Sigmoid colon (tissue), 7 donors: ENCODE data around the gene ANKH. TPM values are rescaled to one million over a fixed set of nuclear protein-coding genes. Genes with fewer than 3 reads are reported as not detected.

Source experiments
- DNase-seq: peaks from one replicate; pipeline ENCODE4 v3.0.0-alpha.2; 2019
- H3K27ac ChIP-seq, 4 donors: fragments of 200-600 bp; sonication (generic); one replicate each; pipeline ENCODE4 v1.5.1; 2016 to 2019; ENCODE audit warnings: mild to moderate bottlenecking in 1 of 4
- H3K27me3 ChIP-seq, 3 donors: fragments of 200-600 bp; sonication (generic); one replicate each; pipeline ENCODE4 v1.5.1; 2019; ENCODE audit warnings: mild to moderate bottlenecking in 1 of 3
- H3K36me3 ChIP-seq, 4 donors: fragments of 200-600 bp; sonication (generic); one replicate each; pipeline ENCODE4 v1.5.1; 2016 to 2019
- H3K4me1 ChIP-seq, 4 donors: fragments of 200-600 bp; sonication (generic); one replicate each; pipeline ENCODE4 v1.5.1; 2017 to 2019
- H3K4me3 ChIP-seq, 4 donors: fragments of 200-600 bp; sonication (generic); one replicate each; pipeline ENCODE4 v1.5.1; 2017 to 2019; ENCODE audit warnings: mild to moderate bottlenecking in 2 of 4, moderate library complexity in 1 of 4
- H3K9me3 ChIP-seq, 4 donors: fragments of 200-600 bp in 3 of 4; sonication (generic) in 3 of 4; one replicate each; pipeline versions ENCODE4 v1.5.1 to v1.6.1; 2013 to 2019
- EP300 ChIP-seq, 4 donors: sonication (generic); formaldehyde crosslinking; IDR thresholded peaks; one replicate each; pipeline ENCODE4 v1.6.1; 2017; ENCODE audit warnings: antibody characterized with exemption in 4 of 4
- POLR2A ChIP-seq, 2 donors: fragments of 450-650 bp; IDR thresholded peaks; one replicate each; pipeline ENCODE4 v1.6.1; 2016; ENCODE audit warnings: antibody characterized with exemption in 2 of 2, mild to moderate bottlenecking in 2 of 2, moderate library complexity in 2 of 2
- POLR2AphosphoS5 ChIP-seq, 4 donors: sonication (generic); formaldehyde crosslinking; IDR thresholded peaks; one replicate each; pipeline ENCODE4 v1.6.1; 2017; ENCODE audit warnings: antibody characterized with exemption in 4 of 4
- WGBS, 2 donors: extraction: QIAGEN DNeasy Blood & Tissue Kit; methylation state at CpG; one replicate each; pipeline ENCODE4 v1.1.7; 2013; 5-methylcytosine and 5-hydroxymethylcytosine counted together
- intact Hi-C: fragments of 100-400 bp; cut with DNase I; formaldehyde crosslinking; loops from one replicate; pipeline ENCODE4 v1.15.1; 2023
- polyA plus RNA-seq, 3 donors: library from polyadenylated mRNA; stranded (reverse); fragments of 200-250 nt; gene quantifications; one replicate each; pipeline ENCODE4 v1.2.3, GENCODE V29; 2013
- total RNA-seq, 4 donors: library from RNA; depleted of rRNA; stranded (reverse); fragments of >200 nt; gene quantifications; one replicate each; pipeline ENCODE4 v1.1.0, GENCODE V29; 2016
- TF ChIP-seq, protein P1 (sequence below), 4 experiments: fragments of 450-650 bp in 3 of 4; fragments of 200-600 bp in 1 of 4; IDR thresholded peaks; one replicate each; pipeline ENCODE4 v1.5.1; 2016 to 2019; ENCODE audit warnings: antibody characterized with exemption in 4 of 4, mild to moderate bottlenecking in 3 of 4, moderate library complexity in 2 of 4
- donor health status: healthy with polysubstance abuse.
- donor health status: Bipolar disorder and iron deficiency.
- donor health status: healthy.

Gene ANKH
- total and polyA plus RNA-seq, 7 donors = 16.4 to 49.9 (median 24.7) TPM

GRCh38 chr5:14816999-14817761 is 54.4 kb downstream of the ANKH start:
- Histone ChIP-seq H3K27ac (no peak overlapping the region), H3K4me3 (no peak overlapping the region), H3K36me3 (no peaks in the 10 kb centered on the region), H3K4me1 (no peaks in the 10 kb centered on the region), H3K9me3 (no peaks in the 10 kb centered on the region), H3K27me3 (no peaks in the 10 kb centered on the region)
- TF ChIP-seq POLR2AphosphoS5 (IDR thresholded peaks at IDR 0.05) = no peak
- TF ChIP-seq EP300 (IDR thresholded peaks at IDR 0.05) = no peak
- TF ChIP-seq, protein P1, sequence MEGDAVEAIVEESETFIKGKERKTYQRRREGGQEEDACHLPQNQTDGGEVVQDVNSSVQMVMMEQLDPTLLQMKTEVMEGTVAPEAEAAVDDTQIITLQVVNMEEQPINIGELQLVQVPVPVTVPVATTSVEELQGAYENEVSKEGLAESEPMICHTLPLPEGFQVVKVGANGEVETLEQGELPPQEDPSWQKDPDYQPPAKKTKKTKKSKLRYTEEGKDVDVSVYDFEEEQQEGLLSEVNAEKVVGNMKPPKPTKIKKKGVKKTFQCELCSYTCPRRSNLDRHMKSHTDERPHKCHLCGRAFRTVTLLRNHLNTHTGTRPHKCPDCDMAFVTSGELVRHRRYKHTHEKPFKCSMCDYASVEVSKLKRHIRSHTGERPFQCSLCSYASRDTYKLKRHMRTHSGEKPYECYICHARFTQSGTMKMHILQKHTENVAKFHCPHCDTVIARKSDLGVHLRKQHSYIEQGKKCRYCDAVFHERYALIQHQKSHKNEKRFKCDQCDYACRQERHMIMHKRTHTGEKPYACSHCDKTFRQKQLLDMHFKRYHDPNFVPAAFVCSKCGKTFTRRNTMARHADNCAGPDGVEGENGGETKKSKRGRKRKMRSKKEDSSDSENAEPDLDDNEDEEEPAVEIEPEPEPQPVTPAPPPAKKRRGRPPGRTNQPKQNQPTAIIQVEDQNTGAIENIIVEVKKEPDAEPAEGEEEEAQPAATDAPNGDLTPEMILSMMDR (IDR thresholded peaks at IDR 0.05) = no peak
- no peak for TF ChIP-seq POLR2A (IDR thresholded peaks at IDR 0.05)
- intact Hi-C loops = no loop called here
- 89 to 90% methylated on average over 6 of the region's 6 CpGs for WGBS, 2 donors
- DNase-seq = no peak

DNA sequence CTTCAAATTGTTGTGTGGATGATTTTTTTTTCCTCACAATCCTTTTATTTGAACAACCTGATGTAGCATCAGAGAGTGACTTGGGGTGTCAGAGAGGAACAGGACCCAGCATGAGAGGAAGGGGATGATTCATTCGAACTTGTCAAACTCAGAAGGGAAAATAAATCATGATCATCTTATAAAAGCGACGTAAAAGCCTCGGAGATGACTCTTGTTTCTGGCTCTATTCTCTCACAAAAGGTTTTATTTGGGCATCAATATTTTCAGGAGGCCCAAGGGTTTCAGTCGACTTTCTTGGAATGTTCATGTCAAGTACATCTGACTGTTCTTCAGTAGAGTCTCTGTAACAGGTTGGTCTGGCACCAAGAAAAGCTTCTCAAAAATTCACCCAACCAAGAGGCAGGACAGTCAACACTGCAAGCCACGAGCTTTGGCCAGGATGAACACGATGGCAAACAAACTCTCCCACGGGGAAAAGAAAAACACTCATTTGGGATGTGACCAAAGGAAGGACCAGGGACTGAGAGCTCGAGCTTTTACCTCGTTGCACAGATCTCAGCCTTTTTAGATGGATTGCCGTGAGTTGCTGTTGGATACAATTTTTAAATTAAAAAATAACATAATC is 55.1 kb downstream of the ANKH start:
- Histone ChIP-seq H3K36me3 (no peaks in the 10 kb centered on the region), H3K27me3 (no peaks in the 10 kb centered on the region), H3K27ac (no peak overlapping the region), H3K4me1 (peaks cover 0 to 4% (median 0%) of the 10 kb centered on the region in 4 donors), H3K4me3 (no peak overlapping the region), H3K9me3 (no peaks in the 10 kb centered on the region)
- intact Hi-C loops = no loop called here
- TF ChIP-seq EP300 (IDR thresholded peaks at IDR 0.05) = no peak
- no peak for TF ChIP-seq POLR2AphosphoS5 (IDR thresholded peaks at IDR 0.05)
- no peak for TF ChIP-seq POLR2A (IDR thresholded peaks at IDR 0.05)
- WGBS, 2 donors = 82 to 89% methylated on average over 11 of the region's 11 CpGs
- DNase-seq = no peak

- H3K36me3 ChIP-seq = no peaks in the 10 kb centered on the region
- H3K27ac ChIP-seq = no peak overlapping the region
- no peak for TF ChIP-seq POLR2AphosphoS5 (IDR thresholded peaks at IDR 0.05)
- TF ChIP-seq POLR2A (IDR thresholded peaks at IDR 0.05) = no peak
- no peak for TF ChIP-seq EP300 (IDR thresholded peaks at IDR 0.05)
- TF ChIP-seq, protein P1 (IDR thresholded peaks at IDR 0.05) = no peak
- H3K4me3 ChIP-seq = no peak overlapping the region
- H3K9me3 ChIP-seq = no peaks in the 10 kb centered on the region
- 91 to 95% methylated on average over 3 of the region's 3 CpGs for WGBS, 2 donors
- no peak for DNase-seq
- peaks cover 0 to 5% (median 0%) of the 10 kb centered on the region in 4 donors for H3K4me1 ChIP-seq
- H3K27me3 ChIP-seq = no peaks in the 10 kb centered on the region
- intact Hi-C loops = no loop called here
These were observed 57.8 kb downstream of the ANKH start for GRCh38 chr5:14813747-14814146.

- 84 to 92% methylated on average over 5 of the region's 5 CpGs for WGBS, 2 donors
- Histone ChIP-seq H3K4me1 (peaks cover 0 to 5% (median 0%) of the 10 kb centered on the region in 4 donors), H3K27me3 (no peaks in the 10 kb centered on the region), H3K27ac (no peak overlapping the region), H3K4me3 (no peak overlapping the region), H3K36me3 (no peaks in the 10 kb centered on the region), H3K9me3 (no peaks in the 10 kb centered on the region)
- intact Hi-C loops = no loop called here
- TF ChIP-seq, protein P1 (IDR thresholded peaks at IDR 0.05) = no peak
- TF ChIP-seq EP300 (IDR thresholded peaks at IDR 0.05) (no peak), POLR2AphosphoS5 (IDR thresholded peaks at IDR 0.05) (no peak)
- no peak for DNase-seq
These were observed 59.4 kb downstream of the ANKH start for GRCh38 chr5:14812166-14812565.

DNA sequence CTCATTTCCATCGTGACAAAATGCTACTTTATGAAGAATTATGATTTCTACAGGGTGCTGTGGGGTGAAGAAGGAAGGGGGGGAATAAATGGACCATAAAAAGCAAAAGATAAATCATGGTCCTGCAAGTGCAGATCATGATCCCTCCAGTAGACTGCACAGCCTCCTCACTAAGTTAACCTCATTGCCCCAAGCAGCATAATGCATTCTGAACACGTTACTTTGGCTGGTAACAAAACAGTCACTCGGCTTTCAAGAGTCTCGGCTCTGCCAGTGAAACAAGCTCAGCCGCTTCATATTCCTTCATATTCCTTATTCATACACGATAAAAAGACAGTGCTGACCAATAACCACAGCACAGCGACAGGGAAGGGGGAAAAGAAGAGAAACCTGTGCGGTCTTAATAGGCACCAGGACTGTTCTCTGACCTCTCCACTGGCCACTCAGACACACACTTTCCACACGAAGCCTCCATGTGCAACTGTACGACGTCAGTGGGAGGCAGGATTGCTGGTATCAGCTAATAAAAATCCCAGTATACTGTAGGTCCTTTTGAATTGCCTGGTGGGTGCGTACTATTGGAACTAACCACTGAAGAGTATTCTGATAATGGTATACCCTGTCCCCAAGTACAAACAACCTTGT is 60.5 kb downstream of the ANKH start:
- Histone ChIP-seq H3K4me3 (no peak overlapping the region), H3K27ac (no peak overlapping the region), H3K27me3 (no peaks in the 10 kb centered on the region), H3K4me1 (peaks cover 0 to 5% (median 0%) of the 10 kb centered on the region in 4 donors), H3K36me3 (no peaks in the 10 kb centered on the region), H3K9me3 (no peaks in the 10 kb centered on the region)
- WGBS, 2 donors = 87 to 91% methylated on average over 12 of the region's 12 CpGs
- intact Hi-C loops = no loop called here
- no peak for TF ChIP-seq EP300 (IDR thresholded peaks at IDR 0.05)
- DNase-seq = no peak
